ENCODE results near the gene RSBN1. TPM values are rescaled to one million over a fixed set of nuclear protein-coding genes. Genes with fewer than 3 reads are reported as not detected.

Gene RSBN1
- total and polyA plus RNA-seq, 9 of the 15 experiments (the other 6 are each of a cell fraction or from before 2014, with no cell fraction given) = 4.5 to 24.3 (median 13.0) TPM

GRCh38 chr1:113835686-113836290 lies 23.5 kb upstream of the RSBN1 start:
- no TSS peak for BruUV-seq (replicated peaks)
- Histone ChIP-seq H3K4me1 (replicated peaks in 1 of 2; ENCODE audit: control insufficient read depth in 2 of 2, insufficient read depth in 2 of 2, low read length in 2 of 2) (no peaks in the 10 kb centered on the region), H3K4me3 (no peak overlapping the region), H3K9me3 (replicated peaks; ENCODE audit: control insufficient read depth, insufficient read depth, low read depth, low read length) (no peaks in the 10 kb centered on the region), H3K9me1 (ENCODE audit: control insufficient read depth, insufficient read depth, low read length) (no peaks in the 10 kb centered on the region), H3K4me2 (ENCODE audit: insufficient read depth, low read length) (no peak overlapping the region), H3K27ac (ENCODE audit: extremely low read depth, low read depth, low read length) (no peak overlapping the region), H3K9ac (ENCODE audit: insufficient read depth in 1 of 2, low read depth in 2 of 2, low read length in 2 of 2) (no peak overlapping the region), H4K20me1 (replicated peaks; ENCODE audit: control insufficient read depth, insufficient read depth, low read length) (no peaks in the 10 kb centered on the region), H3K27me3 (ENCODE audit: control insufficient read depth in 2 of 2, insufficient read depth in 2 of 2, low read length in 2 of 2) (no peaks in the 10 kb centered on the region), H3K79me2 (ENCODE audit: control insufficient read depth, insufficient read depth, low read length) (no peaks in the 10 kb centered on the region), H3K36me3 (ENCODE audit: control insufficient read depth, insufficient read depth, low read length) (no peaks in the 10 kb centered on the region), H2AFZ (ENCODE audit: low read depth, low read length) (no peak overlapping the region)
- FAIRE-seq (no peak), DNase-seq (ENCODE audit: extremely low read depth in 1 of 4, low spot score in 3 of 4) (peak; percentile 33 to 71 (median 38)), ATAC-seq (peak; percentile 70)
- in situ Hi-C loops (cut with MboI) (no loop called here), intact Hi-C loops (cut with micrococcal nuclease) (loop anchor here (1.0 to 5.0 kb wide), 3 partner anchors 70 to 142 kb away; partner anchors contain the start of genes DCLRE1B and OLFML3)
- CTCF ChIA-PET (ENCODE audit: low intra/inter-chr PET ratio) = interaction anchor here (0.5 to 1.9 kb wide), 7 partner anchors 69 to 447 kb away, joined by 3 to 23 read pairs (median 3); partner anchors contain the start of genes AP4B1, DCLRE1B and OLFML3
- 2% methylated on average over 4 of the region's 4 CpGs for WGBS (ENCODE audit: insufficient coverage, low coverage, missing lambda C conversion rate)
- POLR2A ChIA-PET = no interaction called here
- TF ChIP-seq BCLAF1 (IDR thresholded peaks at IDR 0.05; ENCODE audit: borderline replicate concordance in 1 of 2, control insufficient read depth in 1 of 2, low read depth in 2 of 2, low read length in 1 of 2) (no peak), SMC3 (conservative IDR thresholded peaks at IDR 0.05; ENCODE audit: insufficient read depth, low read depth, low read length) (peak; percentile 62), RAD21 (CRISPR knock-in tag; conservative IDR thresholded peaks at IDR 0.05 in 1 of 2, IDR thresholded peaks at IDR 0.05 in 1 of 2) (peak; percentile 88 to 89), CREB3L1 (IDR thresholded peaks at IDR 0.05; ENCODE audit: borderline replicate concordance, low read depth) (no peak), COPS2 (conservative IDR thresholded peaks at IDR 0.05) (no peak), SAP30 (IDR thresholded peaks at IDR 0.05; ENCODE audit: borderline replicate concordance, insufficient read depth, low read depth, low read length, poor library complexity, severe bottlenecking) (no peak), ADNP (tag; IDR thresholded peaks at IDR 0.05) (0 out of 2 replicates have a peak, but pooled peaks have one; percentile 47), ZNF695 (CRISPR knock-in tag; IDR thresholded peaks at IDR 0.05) (no peak), DACH1 (IDR thresholded peaks at IDR 0.05; ENCODE audit: partially characterized antibody) (no peak), BRD9 (IDR thresholded peaks at IDR 0.05; ENCODE audit: low read depth, partially characterized antibody) (no peak), ZNF639 (CRISPR knock-in tag; conservative IDR thresholded peaks at IDR 0.05 in 1 of 2, IDR thresholded peaks at IDR 0.05 in 1 of 2) (0 out of 4 replicates have a peak, but pooled peaks of 1 of the 2 experiments have one; percentile 28), DLX4 (CRISPR knock-in tag; IDR thresholded peaks at IDR 0.05) (no peak), ZNF232 (CRISPR knock-in tag; IDR thresholded peaks at IDR 0.05) (no peak)
